Mucosa of stomach (tissue), 1 donor: ENCODE results near the gene CAMTA1.

ENCODE experiments used
- H3K27me3 ChIP-seq: one replicate; pipeline ENCODE4 v1.7.0; 2013; ENCODE audit warnings: mild to moderate bottlenecking, low read length; ENCODE audit not compliant: control insufficient read depth, insufficient read depth
- H3K36me3 ChIP-seq: one replicate; pipeline ENCODE4 v1.7.0; 2013; ENCODE audit warnings: low read length; ENCODE audit not compliant: control insufficient read depth, insufficient read depth
- H3K4me1 ChIP-seq: one replicate; pipeline ENCODE4 v1.7.0; 2013; ENCODE audit warnings: mild to moderate bottlenecking, low read length; ENCODE audit not compliant: control insufficient read depth, insufficient read depth
- H3K4me3 ChIP-seq: one replicate; pipeline ENCODE4 v1.7.0; 2013; ENCODE audit warnings: low read length
- H3K9ac ChIP-seq: one replicate; pipeline ENCODE4 v1.7.0; 2013; ENCODE audit warnings: mild to moderate bottlenecking, low read length, moderate library complexity
- H3K9me3 ChIP-seq: one replicate; pipeline ENCODE4 v1.7.0; 2013; ENCODE audit warnings: mild to moderate bottlenecking, low read length, moderate library complexity; ENCODE audit not compliant: control insufficient read depth
- donor health status: Pancreatic carcinoma.

CAMTA1 gene

DNA sequence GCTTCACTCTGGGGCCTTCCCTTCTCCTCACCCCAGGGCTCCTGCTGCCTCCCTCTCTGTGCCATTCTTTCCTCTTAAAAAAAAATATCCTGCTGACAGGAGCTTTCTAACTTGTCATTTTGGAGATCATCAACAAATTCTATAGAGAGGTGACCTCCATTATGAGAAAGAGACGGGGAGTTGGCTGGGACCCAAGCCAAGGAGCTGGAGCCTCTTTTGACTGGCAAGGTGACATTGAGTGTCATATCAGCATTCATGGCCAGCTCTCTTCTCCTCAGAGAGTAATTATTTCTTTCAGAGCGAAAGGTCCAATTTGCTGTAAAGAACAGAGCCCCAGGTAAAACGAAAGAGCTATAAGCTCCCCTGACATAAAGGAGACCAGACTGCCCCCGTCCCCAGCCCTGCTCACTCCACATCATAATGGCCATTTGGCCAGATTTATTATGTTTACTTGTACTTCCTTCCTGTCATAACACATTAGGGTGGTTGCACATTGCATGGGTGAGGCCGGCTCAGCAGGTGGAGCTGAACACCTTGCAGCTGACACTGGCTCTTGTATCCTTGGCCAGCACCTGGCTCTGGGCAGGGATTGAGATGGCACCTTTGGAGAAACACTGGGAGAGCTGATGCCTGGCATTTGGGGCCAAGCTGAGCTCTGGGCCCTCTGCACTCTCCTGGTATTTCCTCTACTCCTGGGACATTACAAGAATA lies 581.9 kb downstream of the CAMTA1 start:
- no peak overlapping the region for H3K9ac ChIP-seq
- H3K9me3 ChIP-seq: no peaks in the 10 kb centered on the region
- H3K27me3 ChIP-seq: no peaks in the 10 kb centered on the region
- no peaks in the 10 kb centered on the region for H3K36me3 ChIP-seq
- no peaks in the 10 kb centered on the region for H3K4me1 ChIP-seq
- no peak overlapping the region for H3K4me3 ChIP-seq

- no peaks in the 10 kb centered on the region for H3K36me3 ChIP-seq
- no peaks in the 10 kb centered on the region for H3K9me3 ChIP-seq
- no peaks in the 10 kb centered on the region for H3K4me1 ChIP-seq
- no peak overlapping the region for H3K4me3 ChIP-seq
- H3K9ac ChIP-seq: no peak overlapping the region
- H3K27me3 ChIP-seq: peaks cover 3% of the 10 kb centered on the region
Observed at GRCh38 chr1:7369866-7370265, 584.6 kb downstream of the CAMTA1 start.

DNA sequence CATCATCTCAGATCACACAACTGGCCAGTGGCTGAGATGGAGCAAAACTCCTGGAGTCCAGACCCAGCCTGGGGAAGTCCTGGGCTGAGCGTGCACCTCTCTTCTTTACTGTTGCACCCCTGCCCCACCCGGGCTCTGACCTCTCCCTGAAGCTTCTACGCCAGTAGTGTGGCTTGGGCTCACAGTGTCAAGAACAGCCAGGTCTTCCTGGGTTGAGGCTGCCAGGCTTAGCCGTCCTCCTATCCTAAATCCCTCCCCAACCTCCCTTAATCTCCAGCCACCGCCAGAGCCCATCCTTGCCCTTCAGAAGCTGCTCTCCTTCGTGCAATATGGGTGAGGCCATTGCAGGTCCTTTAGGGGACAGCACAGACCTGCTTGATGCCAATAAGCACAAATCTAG lies 586.7 kb downstream of the CAMTA1 start:
- Histone ChIP-seq H3K9me3 (no peaks in the 10 kb centered on the region), H3K27me3 (peaks cover 3% of the 10 kb centered on the region), H3K9ac (no peak overlapping the region), H3K4me1 (no peaks in the 10 kb centered on the region), H3K4me3 (no peak overlapping the region), H3K36me3 (no peaks in the 10 kb centered on the region)

DNA sequence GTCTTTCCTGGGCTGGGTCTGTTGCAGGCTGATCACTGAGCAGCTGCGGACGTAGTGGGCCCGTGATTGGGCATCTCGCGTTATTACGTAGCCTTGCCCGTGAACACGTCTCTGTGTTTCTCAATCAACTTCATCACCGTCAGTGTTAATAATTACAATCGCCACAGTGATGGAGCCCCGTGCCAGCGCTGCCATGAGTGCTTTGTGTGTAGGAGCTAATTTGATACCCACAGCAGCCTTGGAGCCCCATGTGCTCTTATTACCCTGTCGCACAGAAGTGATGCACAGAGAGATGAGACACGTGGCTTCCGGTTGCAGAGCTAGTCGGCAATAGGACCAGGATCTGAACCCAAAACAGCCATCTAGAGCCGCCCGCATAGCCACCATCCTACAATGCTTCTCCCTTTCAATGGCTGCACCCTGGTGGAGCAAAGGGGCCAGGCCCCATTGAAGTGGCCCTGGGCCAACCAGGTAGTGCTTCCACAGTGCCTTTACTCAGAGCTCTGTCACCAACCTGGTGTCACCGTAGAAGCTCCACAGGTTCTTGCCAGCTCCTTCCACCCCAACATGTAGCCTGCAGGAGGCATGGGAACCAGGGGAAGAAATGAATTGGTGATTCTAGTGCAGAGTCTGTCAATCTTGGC lies 587.3 kb downstream of the CAMTA1 start:
- no peaks in the 10 kb centered on the region for H3K36me3 ChIP-seq
- H3K9ac ChIP-seq: no peak overlapping the region
- no peaks in the 10 kb centered on the region for H3K9me3 ChIP-seq
- no peaks in the 10 kb centered on the region for H3K4me1 ChIP-seq
- H3K27me3 ChIP-seq: peaks cover 3% of the 10 kb centered on the region
- H3K4me3 ChIP-seq: no peak overlapping the region

- Histone ChIP-seq H3K36me3 (no peaks in the 10 kb centered on the region), H3K4me1 (no peaks in the 10 kb centered on the region), H3K9ac (no peak overlapping the region), H3K9me3 (no peaks in the 10 kb centered on the region), H3K27me3 (peaks cover 3% of the 10 kb centered on the region), H3K4me3 (no peak overlapping the region)
Observed at GRCh38 chr1:7373251-7373650, 588.0 kb downstream of the CAMTA1 start.

GRCh38 chr1:7373876-7374562 lies 588.8 kb downstream of the CAMTA1 start:
- no peak overlapping the region for H3K9ac ChIP-seq
- H3K4me1 ChIP-seq: no peaks in the 10 kb centered on the region
- no peaks in the 10 kb centered on the region for H3K36me3 ChIP-seq
- H3K4me3 ChIP-seq: no peak overlapping the region
- H3K27me3 ChIP-seq: peaks cover 3% of the 10 kb centered on the region
- no peaks in the 10 kb centered on the region for H3K9me3 ChIP-seq

GRCh38 chr1:7374563-7375160 lies 589.4 kb downstream of the CAMTA1 start:
- H3K27me3 ChIP-seq: peaks cover 3% of the 10 kb centered on the region
- H3K9me3 ChIP-seq: no peaks in the 10 kb centered on the region
- H3K9ac ChIP-seq: no peak overlapping the region
- H3K36me3 ChIP-seq: no peaks in the 10 kb centered on the region
- no peaks in the 10 kb centered on the region for H3K4me1 ChIP-seq
- H3K4me3 ChIP-seq: no peak overlapping the region

DNA sequence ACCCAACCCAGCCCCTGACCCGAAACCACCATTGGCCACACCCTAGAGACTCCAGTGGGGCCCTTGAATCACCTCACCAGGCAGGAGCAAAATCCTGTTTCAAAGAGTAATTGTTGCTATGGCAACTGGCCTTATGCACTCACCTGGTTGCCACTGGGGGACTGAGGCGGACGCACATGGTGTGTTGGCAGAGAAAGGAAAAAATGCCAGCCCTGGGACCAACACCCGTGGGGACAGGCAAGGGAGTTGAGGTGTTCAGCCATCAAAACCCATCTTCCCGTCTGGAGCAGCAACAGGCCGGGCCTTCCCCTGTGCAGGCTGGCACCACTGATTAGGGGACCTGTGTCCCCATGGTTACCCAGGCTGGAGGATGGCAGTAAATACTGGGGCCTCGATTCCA lies 590.1 kb downstream of the CAMTA1 start:
- no peaks in the 10 kb centered on the region for H3K9me3 ChIP-seq
- no peak overlapping the region for H3K9ac ChIP-seq

DNA sequence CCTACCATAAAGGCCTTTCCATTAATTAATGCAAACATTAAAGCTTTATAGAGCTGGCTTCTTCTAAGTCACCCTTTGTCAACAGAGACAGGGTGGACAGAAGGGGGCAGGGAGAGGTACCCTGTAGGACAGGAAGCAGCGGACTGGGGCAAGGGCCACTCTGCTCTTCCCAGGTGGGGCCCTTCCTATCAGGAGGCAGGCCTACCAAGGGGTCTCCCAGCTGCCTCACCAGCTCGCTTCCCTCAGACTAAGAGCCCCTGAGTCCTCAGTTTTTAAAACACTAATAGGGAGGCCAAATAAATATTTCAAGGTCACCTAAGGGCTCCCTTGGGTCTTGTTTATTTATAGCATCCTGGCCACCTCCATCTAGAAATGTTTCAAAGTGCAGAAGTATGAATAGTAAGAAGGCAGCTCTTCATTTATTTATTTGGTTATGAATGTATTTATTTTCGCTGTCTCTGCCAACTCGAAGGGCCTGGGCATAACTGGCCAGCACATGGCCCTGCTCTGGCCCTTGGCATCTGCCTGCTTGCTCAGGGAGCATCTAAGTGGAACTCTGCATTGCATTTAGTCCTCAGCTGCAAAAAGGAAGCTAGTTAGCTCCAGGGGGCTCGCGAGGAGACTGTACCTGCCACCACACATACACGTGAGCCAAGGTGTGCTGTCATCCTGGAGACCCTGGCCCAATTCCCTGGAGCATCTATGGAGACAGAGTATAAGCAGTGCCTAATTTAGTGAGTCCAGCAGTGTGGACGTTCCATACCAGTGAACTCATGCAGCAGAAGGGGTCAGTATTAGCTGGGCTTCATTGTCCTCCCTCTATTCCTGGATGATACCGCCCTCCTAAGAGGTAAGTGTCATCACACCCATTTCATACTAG lies 590.8 kb downstream of the CAMTA1 start:
- H3K36me3 ChIP-seq: no peaks in the 10 kb centered on the region
- H3K9me3 ChIP-seq: no peaks in the 10 kb centered on the region
- no peak overlapping the region for H3K9ac ChIP-seq
- no peaks in the 10 kb centered on the region for H3K4me1 ChIP-seq
- H3K4me3 ChIP-seq: no peak overlapping the region
- H3K27me3 ChIP-seq: peaks cover 3% of the 10 kb centered on the region

More for the DNA sequence above, 590.1 kb downstream of the CAMTA1 start:
- H3K4me1 ChIP-seq: no peaks in the 10 kb centered on the region
- H3K27me3 ChIP-seq: peaks cover 3% of the 10 kb centered on the region
- no peaks in the 10 kb centered on the region for H3K36me3 ChIP-seq
- H3K4me3 ChIP-seq: no peak overlapping the region

- Histone ChIP-seq H3K9ac (no peak overlapping the region), H3K9me3 (no peaks in the 10 kb centered on the region), H3K27me3 (peaks cover 3% of the 10 kb centered on the region), H3K36me3 (no peaks in the 10 kb centered on the region), H3K4me1 (no peaks in the 10 kb centered on the region), H3K4me3 (no peak overlapping the region)
Observed at GRCh38 chr1:7376676-7377075, 591.4 kb downstream of the CAMTA1 start.

DNA sequence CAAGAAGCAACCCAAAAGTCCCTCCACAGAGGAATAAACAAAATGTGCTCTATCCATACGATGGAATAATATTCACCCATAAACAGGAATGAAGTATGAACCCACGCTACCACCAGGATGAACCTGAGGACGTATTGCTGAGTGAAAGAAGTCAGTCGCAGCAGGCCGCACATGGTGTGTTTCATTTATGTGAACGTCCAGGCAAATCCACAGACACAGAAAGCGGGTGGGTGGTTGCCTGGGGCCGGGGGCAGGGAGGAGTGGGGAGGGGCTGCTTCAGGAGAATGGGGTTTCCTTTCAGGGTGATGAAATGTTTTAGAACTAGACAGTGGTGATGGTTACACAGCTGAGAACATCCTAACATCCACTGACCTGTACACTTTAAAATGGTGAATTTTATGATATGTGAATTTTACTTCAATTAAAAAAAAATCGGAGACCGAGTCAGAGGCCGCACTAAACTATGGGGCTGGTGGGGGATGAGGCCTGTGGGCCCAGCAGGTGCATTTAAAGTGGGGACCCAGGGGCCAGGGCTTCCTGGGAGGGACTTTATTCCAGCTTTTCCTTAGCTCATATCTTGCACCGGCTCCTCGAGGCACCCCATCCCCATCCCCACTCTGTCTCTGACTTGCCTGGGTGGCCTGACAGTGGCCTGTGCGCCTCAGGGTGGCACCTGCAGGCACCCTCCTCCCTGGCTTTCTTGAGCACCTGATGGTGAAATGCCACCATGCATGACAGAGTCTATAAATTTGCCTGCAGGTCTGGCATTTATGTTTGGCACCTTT lies 593.3 kb downstream of the CAMTA1 start:
- Histone ChIP-seq H3K27me3 (no peaks in the 10 kb centered on the region), H3K36me3 (no peaks in the 10 kb centered on the region), H3K9ac (no peak overlapping the region)

More for the DNA sequence above, 593.3 kb downstream of the CAMTA1 start:
- Histone ChIP-seq H3K4me1 (no peaks in the 10 kb centered on the region), H3K4me3 (no peak overlapping the region), H3K9me3 (no peaks in the 10 kb centered on the region)
